Measurements from ENCODE around the gene KRT37.
"Not testable (repeated sequence)": the region's sequence is repeated elsewhere in the genome, so short reads cannot be mapped to it uniquely, and the experiment has no call there.

GRCh38 chr17:41430376-41430775, 6.0 kb upstream of the KRT37 start:
- not testable (repeated sequence) for TF ChIP-seq POLR2AphosphoS5, CTCF, POLR2A (IDR thresholded peaks at IDR 0.05)

All from upper lobe of left lung (tissue), 4 donors.